GM19324 (cell line): Measurements from ENCODE around the gene TMEM178B.
"Not testable (repeated sequence)": the region's sequence is repeated elsewhere in the genome, so short reads cannot be mapped to it uniquely, and the experiment has no call there.

Source experiments
- ATAC-seq: cut with Tn5 transposase; IDR thresholded peaks from one replicate; pipeline ENCODE4 v1.9.1; 2021; ENCODE audit warnings: mild to moderate bottlenecking, moderate library complexity; ENCODE audit not compliant: unreplicated experiment, low FRiP score

Gene TMEM178B

DNA sequence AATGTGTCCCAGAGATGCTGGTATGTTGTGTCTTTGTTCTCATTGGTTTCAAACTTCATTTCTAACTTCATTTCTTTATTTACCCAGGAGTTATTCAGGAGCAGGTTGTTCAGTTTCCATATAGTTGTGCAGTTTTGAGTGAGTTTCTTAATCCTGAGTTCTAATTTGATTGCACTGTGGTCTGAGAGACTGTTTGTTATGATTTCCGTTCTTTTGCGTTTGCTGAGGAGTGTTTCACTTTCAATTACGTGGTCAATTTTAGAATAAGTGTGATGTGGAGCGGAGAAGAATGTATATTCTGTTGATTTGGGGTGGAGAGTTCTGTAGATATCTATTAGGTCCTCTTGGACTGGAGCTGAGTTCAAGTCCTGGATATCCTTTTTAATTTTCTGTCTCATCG is 103.3 kb downstream of the TMEM178B start:
- not testable (repeated sequence) for ATAC-seq

DNA sequence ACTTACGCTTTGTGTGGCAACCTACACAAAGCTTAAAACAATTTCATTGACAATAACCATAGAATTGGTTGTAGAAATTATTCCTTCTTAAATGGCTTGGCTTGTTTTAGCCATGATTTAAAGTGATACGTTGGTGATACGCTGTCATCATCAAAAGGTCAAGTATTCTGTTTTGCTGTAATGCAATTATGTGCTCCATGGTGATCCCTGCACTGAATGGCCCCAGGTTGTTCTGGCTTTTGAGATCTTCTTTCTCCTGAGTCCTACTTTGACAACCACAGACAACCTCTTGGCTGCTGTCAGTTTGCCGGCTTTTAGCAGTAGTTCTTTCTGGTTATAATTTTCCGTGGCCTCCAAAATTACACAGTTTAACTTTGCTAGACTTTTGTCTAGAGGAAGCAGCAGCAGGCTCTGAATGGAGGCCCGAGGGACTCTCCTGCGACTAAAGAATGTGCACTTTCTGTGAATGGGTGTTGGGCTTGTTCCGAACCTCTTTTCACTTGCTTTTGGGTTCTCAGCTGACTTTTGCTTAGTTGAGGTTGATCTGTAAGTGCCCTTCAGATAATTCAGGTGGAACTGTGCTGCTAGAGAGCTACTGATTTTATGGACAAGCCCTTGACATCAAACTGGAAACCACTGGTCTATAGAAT is 104.7 kb downstream of the TMEM178B start:
- ATAC-seq: no peak

DNA sequence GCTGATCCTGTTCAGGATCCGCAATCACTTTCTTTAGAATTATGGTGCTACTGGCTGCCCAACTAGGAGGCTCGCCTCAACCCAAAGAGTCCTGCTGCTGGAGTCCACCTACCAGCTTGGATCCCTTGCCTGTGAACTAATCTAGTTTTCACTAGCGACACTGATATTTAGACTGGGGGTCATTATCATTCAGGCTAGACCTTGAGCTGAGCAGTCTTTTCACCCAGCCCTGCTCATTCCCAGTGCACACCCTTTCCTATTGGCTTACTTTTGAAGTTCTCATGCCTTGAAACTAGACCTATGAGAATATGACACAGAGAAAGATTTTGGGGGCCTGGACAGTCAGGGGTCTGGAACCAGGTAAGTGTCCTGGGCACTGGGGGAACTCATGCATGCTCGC is 107.9 kb downstream of the TMEM178B start:
- no peak for ATAC-seq

DNA sequence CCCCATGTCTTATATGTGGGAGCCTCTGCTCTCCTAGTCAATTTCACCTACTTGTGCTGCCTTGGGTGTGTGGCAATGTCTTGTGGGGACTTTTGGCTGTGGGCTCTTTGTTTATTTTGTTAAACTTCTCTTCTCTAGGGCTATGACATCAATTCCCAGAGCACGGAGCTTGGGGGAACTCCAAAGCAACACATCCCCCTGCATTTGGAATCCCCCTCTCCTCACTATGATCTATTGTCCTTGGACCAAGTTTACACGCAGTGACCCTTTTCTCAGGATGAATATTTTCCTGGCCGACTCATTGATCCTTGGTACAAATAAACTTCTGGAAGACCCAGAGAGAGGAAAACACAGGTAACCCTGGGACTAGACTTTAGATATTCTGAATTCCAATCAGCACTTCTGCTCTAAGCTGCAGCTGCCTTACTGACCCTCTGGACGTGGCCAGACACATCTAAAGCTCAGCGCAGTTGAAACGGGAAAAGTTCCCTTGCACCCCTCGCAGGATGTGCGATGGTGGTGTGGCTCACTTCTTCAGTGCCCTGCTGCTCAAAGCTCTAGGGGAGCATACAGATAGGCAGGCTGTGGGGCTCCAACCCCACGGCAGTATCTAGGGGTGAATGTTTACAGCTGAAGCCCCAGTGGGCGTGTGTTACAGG is 110.8 kb downstream of the TMEM178B start:
- no peak for ATAC-seq

DNA sequence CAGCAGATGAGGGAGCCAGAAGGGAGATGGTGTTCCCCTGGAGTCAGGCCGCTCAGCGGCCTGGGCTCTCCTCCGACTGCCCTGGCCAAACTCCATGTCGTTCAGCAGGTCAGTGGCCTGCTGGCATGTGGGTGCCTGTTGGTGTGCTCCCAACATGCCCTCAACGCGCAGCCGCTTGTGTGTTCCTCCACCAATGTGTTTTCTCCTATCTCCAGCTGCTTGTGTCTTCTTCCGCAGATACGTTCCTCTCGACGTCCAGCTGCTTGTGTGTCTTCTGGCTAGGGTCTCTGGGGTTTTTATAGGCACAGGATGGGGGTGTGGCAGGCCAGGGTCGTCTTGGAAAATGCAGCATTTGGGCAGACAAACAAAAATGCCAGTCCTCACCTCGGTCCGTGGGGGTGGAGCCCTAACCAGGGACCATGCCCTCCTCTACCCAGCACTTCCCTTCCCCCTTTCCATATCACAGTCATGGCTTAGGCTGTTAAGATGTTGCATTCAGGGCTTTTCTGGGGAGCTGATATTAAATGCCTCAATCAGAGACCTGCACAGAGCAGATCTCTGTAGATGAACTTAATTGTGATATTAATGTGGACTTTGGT is 111.6 kb downstream of the TMEM178B start:
- ATAC-seq: no peak

DNA sequence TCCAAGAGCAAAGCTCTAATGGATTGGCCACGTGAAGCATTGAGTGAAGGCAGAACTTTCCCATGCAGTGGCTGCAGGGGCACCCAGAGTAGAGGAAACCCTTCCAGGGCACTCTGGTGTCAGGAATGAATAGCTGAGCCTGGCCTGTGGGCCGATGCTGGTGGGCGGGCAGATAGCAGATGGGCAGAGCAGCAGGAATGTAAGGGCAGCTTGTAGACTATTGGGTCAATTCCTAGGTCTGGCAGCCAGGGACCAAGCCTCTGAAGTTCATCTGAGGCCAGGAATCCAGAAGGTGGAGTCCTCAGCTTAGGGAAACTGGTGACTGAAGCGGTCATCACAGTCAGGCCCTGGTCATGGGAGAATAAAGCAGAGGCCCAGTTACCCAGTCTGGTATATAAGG is 115.4 kb downstream of the TMEM178B start:
- ATAC-seq: no peak

DNA sequence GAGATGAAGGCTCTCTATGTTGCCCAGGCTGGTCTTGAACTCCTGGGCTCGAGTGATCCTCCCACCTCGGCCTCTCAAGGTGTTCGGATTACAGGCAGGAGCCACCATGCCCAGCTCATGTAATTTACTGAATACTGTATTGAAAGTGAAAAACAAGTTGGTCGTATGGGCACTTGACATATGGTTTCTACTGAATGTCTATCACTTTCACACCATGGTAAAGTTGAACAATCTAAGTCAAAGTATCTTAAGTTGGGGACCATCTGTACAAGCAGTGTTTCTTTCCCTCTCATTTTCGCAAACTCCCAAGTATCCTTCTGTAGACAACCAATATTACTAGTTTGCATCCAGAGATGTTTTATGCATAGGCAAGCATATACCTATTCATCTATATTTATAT is 116.6 kb downstream of the TMEM178B start:
- no peak for ATAC-seq

DNA sequence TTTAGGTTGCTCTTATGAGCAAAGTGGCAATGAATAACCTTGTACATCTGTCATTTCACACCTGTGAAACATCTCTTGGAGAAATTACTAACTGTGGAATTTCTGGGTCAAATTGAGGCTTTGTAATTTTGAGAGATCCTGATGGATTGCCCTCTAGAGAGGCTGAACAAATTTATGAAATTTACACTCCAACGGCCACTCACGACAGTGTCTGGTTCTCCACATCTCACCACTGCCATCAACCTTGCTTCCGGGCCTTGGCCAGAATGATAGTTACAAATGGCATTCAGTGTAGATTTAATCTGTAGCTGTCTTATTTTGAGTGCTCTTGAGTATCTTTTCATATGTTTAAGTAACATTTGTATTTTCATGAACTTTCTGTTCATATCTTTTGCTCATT is 117.4 kb downstream of the TMEM178B start:
- ATAC-seq: no peak

DNA sequence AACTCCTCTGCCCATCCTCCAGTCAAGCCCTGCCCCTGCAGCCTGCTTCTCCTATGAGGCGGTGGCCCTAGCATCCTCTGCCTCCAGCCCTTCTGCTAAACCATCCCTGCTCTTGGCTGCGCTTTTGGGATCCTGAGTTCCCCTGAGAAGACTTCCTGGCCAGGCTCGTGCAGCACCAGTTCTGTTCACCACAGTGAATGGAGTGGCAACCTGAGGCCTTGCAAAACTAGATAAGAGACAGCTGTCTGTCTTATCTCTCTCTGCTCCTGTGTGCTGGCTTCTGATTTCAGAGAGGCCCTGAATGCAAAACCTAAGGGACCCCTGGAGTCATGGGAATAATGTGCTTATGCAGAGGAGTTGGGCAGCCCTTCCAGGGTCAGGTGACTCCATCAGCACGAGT is 119.2 kb downstream of the TMEM178B start:
- ATAC-seq: no peak

DNA sequence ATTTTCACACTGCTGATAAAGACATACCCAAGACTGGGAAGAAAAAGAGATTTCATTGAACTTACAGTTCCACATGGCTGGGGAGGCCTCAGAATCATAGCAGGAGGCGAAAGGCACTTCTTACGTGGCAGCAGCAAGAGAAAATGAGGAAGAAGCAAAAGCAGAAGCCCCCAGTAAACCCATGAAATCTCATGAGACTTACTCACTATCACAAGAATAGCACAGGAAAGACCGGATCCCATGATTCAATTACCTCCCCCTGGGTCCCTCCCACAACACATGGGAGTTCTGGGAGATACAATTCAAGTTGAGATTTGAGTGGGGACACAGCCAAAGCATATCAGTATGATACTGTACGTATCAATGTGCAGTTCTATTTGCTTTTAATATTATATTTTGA is 121.9 kb downstream of the TMEM178B start:
- not testable (repeated sequence) for ATAC-seq

DNA sequence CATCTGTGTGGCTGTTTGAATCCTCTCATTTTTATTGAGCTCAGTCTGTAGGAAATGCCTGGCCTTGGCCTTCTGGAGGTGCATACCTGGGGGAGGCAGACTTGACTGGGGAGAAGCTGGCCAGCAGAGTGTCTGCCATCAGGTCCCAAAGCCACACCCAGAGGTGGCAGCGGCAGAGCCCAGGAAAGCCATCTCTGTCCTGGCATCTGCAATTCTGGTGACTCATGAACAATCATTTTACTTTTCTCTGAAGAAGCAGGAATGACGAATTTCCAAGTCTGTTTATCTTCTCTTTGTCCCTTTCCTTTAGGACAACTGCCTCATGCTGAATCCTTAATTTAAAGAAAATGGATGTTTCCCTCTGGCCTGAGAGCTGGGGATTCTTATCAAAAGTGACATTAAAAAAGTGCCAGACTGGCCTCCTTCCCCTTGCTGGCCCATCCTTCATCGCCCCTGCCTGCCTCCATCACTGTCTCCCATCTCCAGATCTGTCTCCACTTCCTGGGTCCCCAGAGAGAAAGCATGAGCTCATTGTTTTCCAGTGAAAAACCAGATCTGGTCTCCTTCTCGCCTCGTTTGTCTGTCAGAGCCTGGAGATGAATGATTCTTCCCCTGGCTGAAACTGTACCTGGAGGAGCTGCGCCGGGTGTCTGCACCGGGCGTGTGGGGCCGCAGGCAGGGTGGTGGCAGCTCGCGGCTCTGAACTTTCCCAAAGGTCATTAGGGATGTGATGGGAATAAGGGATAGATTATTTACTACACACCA is 124.5 kb downstream of the TMEM178B start:
- no peak for ATAC-seq

DNA sequence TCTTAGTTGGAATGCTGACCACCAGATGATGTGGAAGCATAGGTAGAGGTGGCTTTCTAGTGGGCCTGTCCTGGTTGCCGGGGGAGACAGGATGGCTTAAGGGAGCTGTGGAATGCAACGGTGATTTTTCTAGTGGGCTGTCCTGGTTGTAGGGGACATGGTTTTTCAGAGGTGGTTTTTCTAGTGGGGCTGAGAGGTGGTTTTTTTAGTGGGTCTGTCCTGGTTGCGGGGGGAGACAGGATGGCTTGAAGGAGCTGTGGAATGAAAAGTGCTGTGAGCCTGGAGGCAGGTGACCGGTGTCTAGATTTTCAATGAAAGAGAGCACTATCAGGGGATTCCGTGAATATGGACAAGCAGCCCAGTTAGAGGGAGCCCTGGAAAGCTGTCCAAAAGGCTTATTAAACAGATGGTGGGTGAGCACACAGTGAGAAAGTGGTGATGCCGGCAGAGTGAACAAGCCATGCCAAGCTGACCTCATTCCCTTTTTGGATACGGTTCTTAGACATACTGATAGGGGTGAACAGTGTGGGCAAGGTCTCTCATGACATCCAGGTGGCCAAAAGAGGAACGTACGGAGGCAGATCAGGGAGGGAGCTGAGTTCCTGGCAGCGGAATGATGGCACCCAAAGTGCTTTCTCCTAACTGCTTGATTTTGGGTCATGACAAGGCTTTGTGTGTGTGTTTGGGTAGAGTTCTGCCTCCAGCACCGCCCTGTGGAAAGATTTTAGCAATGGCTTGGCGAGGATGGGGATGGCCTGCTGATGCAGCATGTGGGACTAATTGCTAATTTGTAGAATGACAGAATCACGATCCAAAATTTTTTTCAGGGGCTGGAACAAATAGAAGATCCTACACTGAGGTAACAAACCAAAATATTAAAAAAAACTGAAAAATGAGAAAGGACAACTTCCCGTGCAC is 126.6 kb downstream of the TMEM178B start:
- ATAC-seq: no peak

DNA sequence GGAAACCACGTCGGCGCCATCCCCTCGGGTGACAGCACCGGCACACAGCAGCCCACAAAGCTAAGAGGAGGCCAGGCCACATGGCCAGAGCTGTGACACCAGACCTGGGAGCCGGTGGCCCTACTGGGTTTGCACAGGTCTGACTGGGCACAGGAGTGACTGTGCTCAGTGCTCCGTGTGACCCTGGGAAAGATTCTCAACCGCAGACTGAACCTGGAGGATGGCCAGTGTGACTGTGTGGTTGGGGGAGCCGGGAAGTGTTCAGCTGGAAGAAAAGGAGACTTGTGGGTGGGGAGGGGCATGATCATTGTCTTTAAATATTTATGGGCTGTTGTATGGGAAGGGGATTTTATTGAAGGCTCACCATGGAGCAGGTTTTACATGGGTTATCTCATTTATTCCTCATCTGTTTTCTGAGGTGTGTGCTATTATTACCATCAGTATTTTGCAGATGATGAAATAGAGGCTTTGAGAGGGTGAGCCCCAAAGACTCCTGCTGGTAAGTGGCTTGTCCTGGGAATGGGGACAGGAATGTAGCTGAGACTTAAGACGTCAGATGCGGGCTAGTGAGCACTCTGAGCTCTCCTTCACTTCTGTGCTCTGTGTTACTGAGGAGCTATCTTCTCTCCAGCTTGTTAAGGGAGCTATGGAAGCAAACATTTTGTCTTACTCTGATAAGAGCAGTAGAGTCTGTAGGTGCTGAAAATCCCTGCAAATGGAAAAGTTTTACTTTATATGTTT is 127.5 kb downstream of the TMEM178B start:
- no peak for ATAC-seq

DNA sequence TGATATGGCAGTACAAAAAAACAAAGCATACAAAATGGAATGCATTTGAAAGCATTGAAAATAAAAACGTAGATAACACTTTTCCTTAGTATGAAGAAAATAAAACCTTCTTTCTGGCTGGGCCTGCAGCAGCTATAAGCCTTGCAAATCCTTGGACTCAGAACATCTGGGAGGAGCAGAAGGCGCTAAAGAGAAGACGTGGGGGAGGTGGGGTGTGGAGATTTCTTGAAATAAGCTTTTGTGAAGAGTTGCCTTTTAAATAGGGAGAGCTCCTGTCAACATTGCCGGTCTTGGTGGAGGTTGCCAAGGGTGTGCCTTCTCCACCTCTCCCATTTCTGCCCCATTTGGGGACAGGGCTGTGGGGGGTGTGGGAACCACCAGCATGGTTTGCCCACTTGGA is 128.7 kb downstream of the TMEM178B start:
- no peak for ATAC-seq

DNA sequence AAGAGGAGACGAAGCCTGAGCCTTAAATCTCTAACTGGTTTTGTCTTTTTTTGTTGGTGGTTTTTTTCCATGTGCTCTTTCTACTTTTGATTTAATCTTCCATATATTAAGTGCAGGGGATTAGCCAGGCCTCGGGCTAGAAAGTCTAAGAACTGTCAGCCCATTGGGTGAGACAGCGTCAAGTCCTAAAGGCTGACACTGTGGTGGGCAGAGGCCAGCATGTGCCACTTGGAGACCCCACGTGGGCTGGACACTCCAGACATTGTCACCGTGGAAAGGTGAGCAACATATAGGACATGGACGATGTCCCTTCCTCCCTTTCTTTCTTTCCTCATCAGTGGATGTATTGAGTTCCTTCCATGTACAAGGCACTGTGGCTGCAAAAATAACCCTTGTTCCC is 129.3 kb downstream of the TMEM178B start:
- ATAC-seq: no peak

DNA sequence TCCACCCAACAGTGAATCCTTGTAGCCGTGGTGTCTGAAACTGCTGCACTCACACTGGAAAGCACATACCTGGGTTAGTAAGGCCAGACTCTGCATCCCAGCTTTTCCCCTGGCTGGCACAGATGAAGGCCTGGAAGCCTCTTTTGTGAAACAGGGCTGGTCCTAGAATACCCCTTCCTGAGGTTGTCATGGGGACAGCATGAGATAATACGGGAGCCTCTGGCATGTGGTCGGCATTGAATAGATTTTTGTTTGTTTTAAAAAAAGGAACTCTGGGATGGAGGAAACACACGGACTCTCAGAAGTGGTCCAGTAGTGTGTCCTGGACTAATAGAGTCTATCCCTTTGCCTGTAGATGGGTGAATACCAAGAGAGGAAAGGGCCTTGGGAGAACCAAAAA is 129.7 kb downstream of the TMEM178B start:
- ATAC-seq: no peak

DNA sequence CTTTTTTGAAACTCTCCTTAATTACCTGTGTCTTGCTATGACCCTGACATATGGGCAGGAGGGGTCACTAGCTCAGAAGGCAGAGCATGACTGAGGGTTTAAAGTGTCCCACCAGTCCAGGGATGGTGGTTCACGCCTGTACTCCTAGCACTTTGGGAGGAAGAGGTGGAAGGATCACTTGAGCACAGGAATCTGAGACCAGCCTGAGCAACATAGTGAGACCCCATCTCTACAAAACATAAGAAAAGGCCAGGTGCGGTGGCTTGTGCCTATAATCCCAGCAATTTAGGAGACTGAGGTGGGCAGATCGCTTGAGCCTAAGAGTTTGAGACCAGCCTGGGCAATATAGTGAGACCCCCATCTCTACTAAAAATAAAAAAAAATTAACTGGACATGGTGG is 133.8 kb downstream of the TMEM178B start:
- no peak for ATAC-seq

DNA sequence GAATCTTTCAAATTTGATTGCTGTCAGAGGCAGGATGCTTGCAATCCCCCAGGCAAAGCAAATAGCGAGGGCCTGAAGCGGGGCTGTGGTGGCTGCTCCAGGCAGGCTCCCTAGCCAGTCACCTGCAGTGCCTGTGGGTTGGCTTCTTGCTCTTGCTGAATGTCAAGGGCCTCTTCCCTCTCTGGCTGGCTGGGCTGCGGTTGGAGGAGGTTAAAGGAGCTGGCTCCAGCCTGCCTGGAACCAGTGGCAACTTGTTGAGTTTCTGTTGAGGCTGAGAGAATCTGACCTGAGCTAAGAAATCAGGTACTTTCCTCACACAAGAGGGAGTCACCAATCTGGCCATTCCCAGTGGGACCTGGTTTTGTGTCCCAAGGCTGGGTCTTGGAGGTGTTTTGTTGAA is 134.7 kb downstream of the TMEM178B start:
- ATAC-seq: no peak

DNA sequence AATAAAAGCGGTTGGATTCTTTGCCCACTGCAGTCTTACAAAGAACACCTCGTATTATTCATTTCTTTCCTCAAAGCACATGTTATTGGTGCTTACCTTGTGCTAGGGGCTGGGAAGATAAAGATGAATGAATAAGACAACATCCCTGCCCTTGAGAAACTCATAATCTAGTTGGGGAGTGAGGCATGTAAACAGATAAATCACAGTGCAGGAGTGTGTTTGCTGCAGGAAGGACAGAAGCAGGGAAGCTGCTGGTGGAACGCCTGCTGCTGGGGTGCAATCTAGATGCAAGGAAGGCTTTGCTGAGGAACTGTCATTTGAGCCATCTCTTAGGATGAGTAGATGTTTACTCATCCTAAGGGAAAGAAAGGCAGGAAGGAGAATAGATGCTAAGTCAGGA is 135.6 kb downstream of the TMEM178B start:
- no peak for ATAC-seq

DNA sequence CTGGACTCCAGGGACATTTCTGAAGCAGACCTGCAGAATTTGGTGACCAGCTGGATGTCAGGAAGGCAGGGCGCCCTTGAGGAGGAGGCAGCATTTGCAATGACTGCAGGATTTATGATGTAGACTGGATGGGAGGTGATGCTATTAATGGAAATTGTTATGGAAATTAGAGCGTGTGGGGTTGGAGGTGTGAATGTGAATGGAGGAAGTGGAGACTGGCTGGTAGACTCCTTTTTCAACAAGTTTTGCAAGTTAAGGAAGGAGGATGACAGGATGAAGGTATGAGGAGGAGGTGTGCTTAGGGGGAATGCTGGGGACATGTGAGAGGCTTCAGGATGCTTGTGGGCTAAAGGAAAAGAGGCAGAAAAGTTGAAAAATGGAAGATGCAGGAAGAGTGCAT is 137.0 kb downstream of the TMEM178B start:
- no peak for ATAC-seq
